MCF 10A (cell line): ENCODE data around the gene ISG15. TPM values are rescaled to one million over a fixed set of nuclear protein-coding genes. Genes with fewer than 3 reads are reported as not detected.
"Not testable (repeated sequence)": the region's sequence is repeated elsewhere in the genome, so short reads cannot be mapped to it uniquely, and the experiment has no call there.

Experiments
- BruUV-seq: library from RNA; stranded (reverse); fragments of 400-500 nt; replicated peaks from 2 replicates; lab custom pipeline; 2021; lab: Mats Ljungman, UMichigan
- CTCF ChIA-PET: fragments of 300-600 bp; sonication (Branson Sonifier 250); formaldehyde crosslinking; extraction: SDS; loops from one replicate; lab custom pipeline; 2021; ENCODE audit warnings: antibody characterized with exemption, inconsistent platforms; lab: Yijun Ruan, JAX
- POLR2A ChIA-PET: fragments of 300-600, 350-650 bp; sonication (Branson Sonifier 250); formaldehyde crosslinking; extraction: SDS; loops from one replicate; lab custom pipeline; 2020; ENCODE audit warnings: antibody characterized with exemption, inconsistent platforms; lab: Yijun Ruan, JAX
- DNase-seq: peaks from one replicate; pipeline ENCODE4 v3.0.0-alpha.2; 2018; ENCODE audit not compliant: unreplicated experiment
- H3K27ac Mint-ChIP-seq: one replicate; pipeline ENCODE4 v1.8.0; 2022; ENCODE audit warnings: mild to moderate bottlenecking, low read depth, mixed read lengths; ENCODE audit not compliant: unreplicated experiment
- H3K27me3 Mint-ChIP-seq: one replicate; pipeline ENCODE4 v1.8.0; 2022; ENCODE audit warnings: mixed read lengths; ENCODE audit not compliant: insufficient read depth, unreplicated experiment
- H3K36me3 Mint-ChIP-seq: one replicate; pipeline ENCODE4 v1.8.0; 2022; ENCODE audit warnings: mild to moderate bottlenecking, moderate library complexity, mixed read lengths; ENCODE audit not compliant: insufficient read depth, unreplicated experiment
- H3K4me1 Mint-ChIP-seq: one replicate; pipeline ENCODE4 v1.8.0; 2022; ENCODE audit warnings: mixed read lengths; ENCODE audit not compliant: insufficient read depth, unreplicated experiment
- H3K4me3 Mint-ChIP-seq: one replicate; pipeline ENCODE4 v1.8.0; 2022; ENCODE audit warnings: mild to moderate bottlenecking, moderate library complexity, mixed read lengths; ENCODE audit not compliant: unreplicated experiment
- H3K9me3 Mint-ChIP-seq: one replicate; pipeline ENCODE4 v1.8.0; 2022; ENCODE audit warnings: mixed read lengths; ENCODE audit not compliant: unreplicated experiment
- intact Hi-C: fragments of 100-400 bp; cut with micrococcal nuclease; formaldehyde crosslinking; loops from 2 replicates; pipeline ENCODE4 v1.14.1; 2022
- total RNA-seq: library from RNA; stranded (reverse); gene quantifications from 2 replicates; pipeline ENCODE4 v1.2.3, GENCODE V29; 2022
- TF ChIP-seq, protein P1 (sequence below): fragments of 200-600 bp; IDR thresholded peaks from one replicate; pipeline ENCODE4 v1.8.0; 2022; ENCODE audit warnings: antibody characterized with exemption, mild to moderate bottlenecking; ENCODE audit not compliant: unreplicated experiment

The ISG15 gene
- total RNA-seq, 1 experiment from 2014 or later = 7.4 TPM

DNA sequence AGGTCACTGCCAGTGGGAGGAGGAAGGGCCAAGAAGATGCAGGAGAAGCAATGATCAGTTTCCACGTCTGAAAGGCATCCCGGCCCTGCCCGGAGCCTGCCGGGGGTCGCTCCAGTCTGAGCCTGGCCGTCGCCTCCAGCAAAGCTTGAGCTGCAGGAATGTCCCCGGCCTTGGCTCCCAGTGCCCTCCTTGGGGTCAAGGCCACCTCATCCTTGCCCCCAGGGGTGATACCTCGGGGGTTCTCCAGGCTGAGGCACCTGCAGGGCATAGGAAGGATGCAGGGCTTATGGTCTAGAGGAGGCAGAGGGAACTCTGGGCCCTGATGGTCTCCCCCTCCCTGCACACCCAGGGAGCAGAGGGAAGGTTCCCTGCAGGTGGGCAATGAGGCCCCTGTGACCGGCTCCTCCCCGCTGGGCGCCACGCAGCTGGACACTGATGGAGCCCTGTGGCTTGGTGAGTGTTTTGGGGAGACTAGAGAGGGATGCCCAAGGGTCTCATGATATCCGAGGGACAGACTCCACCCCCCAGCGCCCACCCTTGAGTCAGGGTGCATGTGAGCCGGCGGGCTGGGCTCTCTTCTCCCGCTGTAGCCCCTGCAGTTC is 40.9 kb downstream of the ISG15 start:
- H3K4me3 Mint-ChIP-seq = no peak overlapping the region
- TF ChIP-seq, protein P1, sequence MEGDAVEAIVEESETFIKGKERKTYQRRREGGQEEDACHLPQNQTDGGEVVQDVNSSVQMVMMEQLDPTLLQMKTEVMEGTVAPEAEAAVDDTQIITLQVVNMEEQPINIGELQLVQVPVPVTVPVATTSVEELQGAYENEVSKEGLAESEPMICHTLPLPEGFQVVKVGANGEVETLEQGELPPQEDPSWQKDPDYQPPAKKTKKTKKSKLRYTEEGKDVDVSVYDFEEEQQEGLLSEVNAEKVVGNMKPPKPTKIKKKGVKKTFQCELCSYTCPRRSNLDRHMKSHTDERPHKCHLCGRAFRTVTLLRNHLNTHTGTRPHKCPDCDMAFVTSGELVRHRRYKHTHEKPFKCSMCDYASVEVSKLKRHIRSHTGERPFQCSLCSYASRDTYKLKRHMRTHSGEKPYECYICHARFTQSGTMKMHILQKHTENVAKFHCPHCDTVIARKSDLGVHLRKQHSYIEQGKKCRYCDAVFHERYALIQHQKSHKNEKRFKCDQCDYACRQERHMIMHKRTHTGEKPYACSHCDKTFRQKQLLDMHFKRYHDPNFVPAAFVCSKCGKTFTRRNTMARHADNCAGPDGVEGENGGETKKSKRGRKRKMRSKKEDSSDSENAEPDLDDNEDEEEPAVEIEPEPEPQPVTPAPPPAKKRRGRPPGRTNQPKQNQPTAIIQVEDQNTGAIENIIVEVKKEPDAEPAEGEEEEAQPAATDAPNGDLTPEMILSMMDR = no peak
- no TSS peak for BruUV-seq
- intact Hi-C loops = no loop called here
- peaks cover 10% of the 10 kb centered on the region for H3K4me1 Mint-ChIP-seq
- no peaks in the 10 kb centered on the region for H3K9me3 Mint-ChIP-seq
- H3K36me3 Mint-ChIP-seq = peaks cover 13% of the 10 kb centered on the region
- no peaks in the 10 kb centered on the region for H3K27me3 Mint-ChIP-seq
- no peak overlapping the region for H3K27ac Mint-ChIP-seq
- ChIA-PET POLR2A (interaction anchor here (0.7 kb wide), 1 partner anchor 305 kb away, joined by 3 read pairs; no protein-coding TSS in a partner anchor), CTCF (interaction anchor here (0.7 to 1.6 kb wide), 2 partner anchors 9 kb away, joined by 3 to 5 read pairs; no protein-coding TSS in a partner anchor)
- DNase-seq = no peak

DNA sequence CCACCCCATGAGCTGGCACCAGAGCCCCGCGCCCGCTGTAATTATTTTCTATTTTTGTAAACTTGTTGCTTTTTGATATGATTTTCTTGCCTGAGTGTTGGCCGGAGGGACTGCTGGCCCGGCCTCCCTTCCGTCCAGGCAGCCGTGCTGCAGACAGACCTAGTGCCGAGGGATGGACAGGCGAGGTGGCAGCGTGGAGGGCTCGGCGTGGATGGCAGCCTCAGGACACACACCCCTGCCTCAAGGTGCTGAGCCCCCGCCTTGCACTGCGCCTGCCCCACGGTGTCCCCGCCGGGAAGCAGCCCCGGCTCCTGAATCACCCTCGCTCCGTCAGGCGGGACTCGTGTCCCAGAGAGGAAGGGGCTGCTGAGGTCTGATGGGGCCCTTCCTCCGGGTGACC is 41.7 kb downstream of the ISG15 start:
- Mint-ChIP-seq H3K9me3 (no peaks in the 10 kb centered on the region), H3K4me3 (no peak overlapping the region), H3K4me1 (peaks cover 10% of the 10 kb centered on the region), H3K27me3 (no peaks in the 10 kb centered on the region), H3K36me3 (peaks cover 13% of the 10 kb centered on the region), H3K27ac (no peak overlapping the region)
- TF ChIP-seq, protein P1 = no peak
- no TSS peak for BruUV-seq
- intact Hi-C loops = no loop called here
- DNase-seq = no peak
- ChIA-PET POLR2A (no interaction called here), CTCF (interaction anchor here (1.6 kb wide), 1 partner anchor 9 kb away, joined by 5 read pairs; no protein-coding TSS in a partner anchor)

DNA sequence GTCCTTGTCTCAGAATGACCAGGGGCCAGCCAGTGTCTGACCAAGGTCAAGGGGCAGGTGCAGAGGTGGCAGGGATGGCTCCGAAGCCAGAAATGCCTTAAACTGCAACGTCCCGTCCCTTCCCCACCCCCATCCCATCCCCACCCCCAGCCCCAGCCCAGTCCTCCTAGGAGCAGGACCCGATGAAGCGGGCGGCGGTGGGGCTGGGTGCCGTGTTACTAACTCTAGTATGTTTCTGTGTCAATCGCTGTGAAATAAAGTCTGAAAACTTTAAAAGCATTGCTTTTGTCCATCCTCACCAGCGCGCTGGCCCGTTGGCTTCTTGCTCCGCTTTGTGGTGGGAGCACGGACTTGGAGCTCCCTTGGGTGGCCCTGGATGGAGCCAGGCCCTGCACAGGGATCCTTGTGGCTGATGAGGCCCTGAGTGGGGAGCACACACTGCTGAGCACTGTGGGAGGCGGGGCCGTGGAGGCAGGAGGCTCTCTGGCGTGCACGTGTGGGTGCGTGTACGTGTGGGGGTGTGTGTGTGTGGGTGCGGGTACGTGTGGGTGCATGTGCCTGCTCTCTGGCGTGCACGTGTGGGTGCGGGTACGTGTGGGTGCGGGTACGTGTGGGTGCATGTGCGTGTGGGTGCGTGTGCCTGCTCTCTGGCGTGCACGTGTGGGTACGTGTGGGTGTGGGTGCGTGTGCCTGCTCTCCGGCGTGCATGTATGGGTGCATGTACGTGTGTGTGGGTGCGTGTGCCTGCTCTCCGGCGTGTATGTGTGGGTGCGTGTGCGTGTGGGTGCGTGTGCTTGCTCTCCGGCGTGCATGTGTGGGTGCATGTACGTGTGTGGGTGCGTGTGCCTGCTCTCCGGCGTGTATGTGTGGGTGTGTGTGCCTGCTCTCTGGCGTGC is 42.8 kb downstream of the ISG15 start:
- POLR2A ChIA-PET = no interaction called here
- TF ChIP-seq, protein P1 = no peak
- intact Hi-C loops = no loop called here

DNA sequence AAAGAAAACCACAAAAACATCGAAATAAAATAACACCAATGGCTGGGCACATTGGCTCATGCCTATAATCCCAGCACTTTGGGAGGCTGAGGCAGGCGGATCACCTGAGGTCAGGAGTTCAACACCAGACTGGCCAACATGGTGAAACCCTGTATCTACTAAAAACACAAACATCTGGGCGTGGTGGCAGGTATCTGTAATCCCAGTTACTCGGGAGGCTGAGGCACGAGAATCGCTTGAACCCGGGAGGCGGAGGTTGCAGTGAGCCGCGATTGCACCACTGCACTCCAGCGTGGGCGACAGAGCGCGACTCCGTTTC is 44.4 kb downstream of the ISG15 start:
- H3K27ac Mint-ChIP-seq, DNase-seq, BruUV-seq, POLR2A ChIA-PET, H3K36me3 Mint-ChIP-seq, H3K27me3 Mint-ChIP-seq, H3K9me3 Mint-ChIP-seq: not testable (repeated sequence)
- Mint-ChIP-seq H3K4me1 (peaks cover 10% of the 10 kb centered on the region), H3K4me3 (peak overlapping the region; percentile 76)
- intact Hi-C loops = loop anchor here (2.0 kb wide), 1 partner anchor 35 kb away; no protein-coding TSS in a partner anchor
- CTCF ChIA-PET = interaction anchor here (0.9 kb wide), 1 partner anchor 32 kb away, joined by 4 read pairs; no protein-coding TSS in a partner anchor

More for the DNA sequence above, 42.8 kb downstream of the ISG15 start:
- no peak for DNase-seq
- Mint-ChIP-seq H3K27me3 (no peaks in the 10 kb centered on the region), H3K9me3 (no peaks in the 10 kb centered on the region), H3K27ac (no peak overlapping the region), H3K4me1 (peaks cover 10% of the 10 kb centered on the region), H3K4me3 (no peak overlapping the region), H3K36me3 (peaks cover 9% of the 10 kb centered on the region)
- no TSS peak for BruUV-seq
- CTCF ChIA-PET = no interaction called here
